Mucosa of gallbladder (tissue), 1 donor: ENCODE data around the gene NT5C3B. TPM values are rescaled to one million over a fixed set of nuclear protein-coding genes. Genes with fewer than 3 reads are reported as not detected.
"Not testable (repeated sequence)": the region's sequence is repeated elsewhere in the genome, so short reads cannot be mapped to it uniquely, and the experiment has no call there.

ENCODE experiments used
- DNase-seq: peaks from one replicate; pipeline ENCODE4 v3.0.0-alpha.2; 2020; ENCODE audit warnings: low spot score
- total RNA-seq: library from RNA; stranded (reverse); gene quantifications from one replicate; pipeline ENCODE4 v1.2.1, GENCODE V29; 2021
- donor health status: DM: no; HTN: no; CAD: no.

NT5C3B gene
- total RNA-seq, 1 donor from 2014 or later = 39.6 TPM

GRCh38 chr17:41784207-41784744, 51.8 kb downstream of the NT5C3B start:
- DNase-seq = no peak

DNA sequence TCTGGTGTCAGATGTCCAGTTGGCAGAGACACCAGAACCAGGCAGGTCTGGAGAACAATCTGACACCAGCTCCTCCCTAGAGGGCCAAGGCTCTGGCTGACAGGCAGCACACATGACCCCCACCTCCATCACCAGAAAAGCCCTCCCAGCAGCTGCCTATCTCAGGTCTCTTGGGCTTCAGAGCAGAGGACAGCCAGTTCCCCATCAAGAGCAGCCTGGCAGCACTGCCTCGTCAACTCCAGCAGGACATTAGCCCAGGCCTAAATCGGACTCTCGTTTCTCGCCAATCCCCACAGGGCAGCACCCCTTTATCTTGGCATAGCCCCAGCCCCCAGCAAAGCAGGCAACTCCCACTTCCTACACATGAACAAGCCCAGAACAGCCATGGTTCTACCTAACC, 53.9 kb downstream of the NT5C3B start:
- DNase-seq = no peak

GRCh38 chr17:41781404-41782110, 54.5 kb downstream of the NT5C3B start:
- no peak for DNase-seq

DNA sequence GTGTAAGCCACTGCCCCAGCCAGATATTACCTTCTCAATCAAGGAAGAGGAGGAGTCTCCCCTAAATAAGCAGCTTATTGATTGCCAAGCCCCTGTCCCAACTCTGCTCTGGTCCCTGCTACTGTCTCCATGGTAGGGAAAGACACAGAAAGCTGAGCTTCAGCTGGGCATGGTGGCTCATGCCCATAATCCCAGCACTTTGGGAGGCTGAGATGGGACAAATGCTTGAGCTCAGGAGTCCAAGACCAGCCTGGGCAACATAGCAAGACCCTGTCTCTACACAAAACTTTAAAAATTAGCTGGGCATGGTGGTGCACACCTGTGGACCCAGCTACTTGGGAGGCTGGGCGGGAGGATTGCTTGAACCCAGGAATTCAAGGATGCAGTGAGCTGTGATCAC, 56.1 kb downstream of the NT5C3B start:
- no peak for DNase-seq

DNA sequence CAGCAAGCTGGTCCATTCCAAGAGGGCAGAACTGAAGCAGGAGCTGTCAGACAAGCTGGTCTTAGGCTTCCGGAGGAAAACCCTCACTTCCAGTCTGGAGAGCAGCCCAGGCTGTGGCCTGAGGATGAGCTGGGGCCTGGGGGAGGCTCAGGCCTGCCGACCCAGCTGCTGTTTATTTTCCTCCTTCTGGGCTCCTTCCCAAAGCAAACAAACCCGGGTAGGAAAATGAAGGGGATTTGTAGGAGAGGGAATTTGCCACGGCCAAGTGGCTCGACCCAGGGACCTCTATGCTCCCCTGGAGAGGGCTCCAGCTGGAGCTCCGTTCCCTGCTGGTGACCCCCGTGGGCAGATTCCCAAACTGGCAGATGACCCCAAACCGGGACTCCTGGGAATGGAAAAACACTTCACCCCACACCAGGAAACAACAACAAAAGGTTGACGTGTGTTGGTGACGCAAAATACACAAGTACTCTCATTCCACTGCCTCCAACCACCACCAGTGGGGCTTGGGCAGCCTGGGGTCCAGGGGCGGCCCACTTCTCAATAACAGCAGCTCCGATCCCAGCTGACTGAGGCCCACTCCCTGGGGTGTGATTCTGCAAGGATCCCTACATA, 58.4 kb downstream of the NT5C3B start:
- DNase-seq = peak; percentile 75

GRCh38 chr17:41777157-41777573, 58.9 kb downstream of the NT5C3B start:
- DNase-seq = peak; percentile 37

DNA sequence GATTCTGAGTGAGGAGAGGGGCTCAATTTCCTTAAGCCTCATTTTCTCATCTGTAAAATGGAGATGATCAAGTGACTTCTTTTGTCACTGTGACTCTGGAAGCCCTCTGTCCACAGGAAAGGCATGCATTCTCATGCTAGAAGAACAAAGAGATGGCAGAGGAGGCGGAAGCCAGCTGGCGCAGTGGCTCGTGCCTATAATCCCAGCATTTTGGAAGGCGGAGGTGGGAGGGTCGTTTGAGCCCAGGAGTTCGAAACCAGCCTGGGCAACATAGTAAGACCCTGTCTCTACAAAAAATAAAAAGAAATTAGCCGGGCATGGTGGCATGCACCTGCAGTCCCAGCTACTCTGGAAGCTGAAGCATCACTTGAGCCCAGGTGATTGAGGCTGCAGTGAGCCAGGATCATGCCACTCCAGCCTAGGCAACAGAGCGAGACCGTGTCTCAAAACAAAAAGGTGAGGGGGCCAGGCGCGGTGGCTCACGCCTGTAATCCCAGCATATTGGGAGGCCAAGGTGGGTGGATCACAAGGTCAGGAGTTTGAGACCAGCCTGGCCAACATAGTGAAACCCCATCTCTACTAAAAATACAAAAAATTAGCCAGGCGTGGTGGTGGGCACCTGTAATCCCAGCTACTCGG, 59.7 kb downstream of the NT5C3B start:
- not testable (repeated sequence) for DNase-seq

DNA sequence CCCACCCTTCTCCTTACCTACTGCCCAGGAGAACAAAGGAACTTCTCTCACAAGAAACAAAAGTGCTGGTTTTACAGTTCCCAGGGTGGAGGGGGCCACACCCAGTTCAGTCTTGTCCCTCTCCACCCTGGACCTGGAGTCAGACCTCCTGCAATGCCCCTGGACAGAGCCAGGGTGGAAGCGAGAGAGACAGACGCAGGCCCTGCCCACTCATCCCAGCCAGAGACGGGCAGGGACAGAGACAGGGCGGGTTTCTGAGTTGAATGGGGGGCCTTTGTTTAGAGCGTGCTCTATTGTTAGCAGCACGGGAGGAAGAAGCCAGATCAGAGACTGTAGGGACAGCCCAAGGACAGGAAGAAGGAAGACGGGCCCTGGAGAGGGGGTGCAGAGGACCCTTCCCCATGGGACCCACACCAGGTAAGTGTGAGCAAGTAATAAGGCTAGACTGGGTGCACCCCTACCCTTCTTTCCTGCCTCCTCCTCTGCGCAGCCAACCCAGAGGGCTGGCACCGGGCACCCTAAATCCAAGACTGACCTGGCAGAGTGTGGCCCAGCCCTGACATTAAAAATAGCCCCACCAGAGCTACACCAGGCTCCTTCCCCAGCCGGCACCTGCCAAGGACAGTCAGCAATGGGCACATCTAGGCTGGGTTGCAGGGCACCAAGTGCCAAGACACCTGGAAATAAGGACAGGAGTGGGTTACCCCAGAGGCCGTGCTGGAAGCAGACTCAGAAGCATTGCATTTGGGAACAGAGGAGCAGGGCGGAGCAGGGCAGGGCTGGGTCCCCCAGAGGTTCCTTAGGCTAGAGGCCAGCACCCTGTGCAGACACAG, 60.4 kb downstream of the NT5C3B start:
- DNase-seq = no peak

Other genes with a start within 250 kb of the NT5C3B start
- gene KRT14, start 249.3 kb downstream of the NT5C3B start, total RNA-seq = 0.20 TPM
- not detected for gene KRT16, start 223.5 kb downstream of the NT5C3B start, total RNA-seq
- not detected for gene KRT17, start 211.7 kb downstream of the NT5C3B start, total RNA-seq
- gene EIF1, start 147.3 kb downstream of the NT5C3B start, total RNA-seq = 723 TPM
- gene GAST, start 123.9 kb downstream of the NT5C3B start, total RNA-seq = not detected
- gene HAP1, start 101.6 kb downstream of the NT5C3B start, total RNA-seq = 1.9 TPM
- gene JUP, start 49.5 kb downstream of the NT5C3B start, total RNA-seq = 201 TPM
- gene P3H4, start 24.3 kb downstream of the NT5C3B start, total RNA-seq = 24.1 TPM
- 59.2 TPM for gene FKBP10, start 23.2 kb downstream of the NT5C3B start, total RNA-seq
- 0.29 TPM for gene KLHL10, start 1.6 kb upstream of the NT5C3B start, total RNA-seq
- gene KLHL11, start 29.2 kb upstream of the NT5C3B start, total RNA-seq = 14.0 TPM
- 127 TPM for gene ACLY, start 82.7 kb upstream of the NT5C3B start, total RNA-seq
- 1.6 TPM for gene ODAD4, start 94.4 kb upstream of the NT5C3B start, total RNA-seq
- gene CNP, start 130.6 kb upstream of the NT5C3B start, total RNA-seq = 65.9 TPM
- 69.8 TPM for gene DNAJC7, start 181.2 kb upstream of the NT5C3B start, total RNA-seq
- 31.1 TPM for gene NKIRAS2, start 183.9 kb upstream of the NT5C3B start, total RNA-seq
- 1.6 TPM for gene C17orf113, start 214.4 kb upstream of the NT5C3B start, total RNA-seq